ENCODE measurements around the gene SLC9B2. TPM values are rescaled to one million over a fixed set of nuclear protein-coding genes. Genes with fewer than 3 reads are reported as not detected.

SLC9B2 gene
- polyA plus RNA-seq (2013, experiment 1 of 2; ENCODE audit: insufficient read length), result 14.2 TPM
- polyA plus RNA-seq (2013, experiment 2 of 2; ENCODE audit: insufficient read length), result 13.3 TPM

GRCh38 chr4:103076747-103077347, at the start of gene SLC9B2:
SLC9B2 (minus strand) TSS chr4:103076761; CDS start chr4:103067550, 9,211 bp downstream.
- no peak for DNase-seq

GRCh38 chr4:103126126-103126525, 49.6 kb upstream of the SLC9B2 start:
- no peak for DNase-seq

- no peak for DNase-seq
Measured at GRCh38 chr4:103123114-103123513, 46.6 kb upstream of the SLC9B2 start.

GRCh38 chr4:103118166-103118565, 41.6 kb upstream of the SLC9B2 start:
- DNase-seq, result peak; percentile 61

GRCh38 chr4:103111598-103111997, 35.0 kb upstream of the SLC9B2 start:
- no peak for DNase-seq

GRCh38 chr4:103108542-103108941, 32.0 kb upstream of the SLC9B2 start:
- DNase-seq, result no peak

- no peak for DNase-seq
Measured at GRCh38 chr4:103105558-103106356, 29.2 kb upstream of the SLC9B2 start.

- DNase-seq, result no peak
Measured at GRCh38 chr4:103104886-103105285, 28.3 kb upstream of the SLC9B2 start.

GRCh38 chr4:103100691-103101090, 24.1 kb upstream of the SLC9B2 start:
- DNase-seq, result no peak

- peak; percentile 94 for DNase-seq
Measured at GRCh38 chr4:103099691-103100392, 23.3 kb upstream of the SLC9B2 start, which contains the start of gene BDH2. BDH2 (minus strand) TSS chr4:103099834; CDS start chr4:103096254, 3,580 bp downstream.

- DNase-seq, result no peak
Measured at GRCh38 chr4:103098756-103099440, 22.3 kb upstream of the SLC9B2 start.

- DNase-seq, result no peak
Measured at GRCh38 chr4:103098341-103098740, 21.8 kb upstream of the SLC9B2 start.

GRCh38 chr4:103097112-103097511, 20.6 kb upstream of the SLC9B2 start:
- DNase-seq, result no peak

GRCh38 chr4:103095080-103095479, 18.5 kb upstream of the SLC9B2 start:
- no peak for DNase-seq

GRCh38 chr4:103092245-103092644, 15.7 kb upstream of the SLC9B2 start:
- DNase-seq, result no peak

GRCh38 chr4:103091601-103092223, 15.2 kb upstream of the SLC9B2 start:
- DNase-seq, result peak; percentile 64

- no peak for DNase-seq
Measured at GRCh38 chr4:103089481-103089880, 12.9 kb upstream of the SLC9B2 start.

- no peak for DNase-seq
Measured at GRCh38 chr4:103086551-103086950, 10.0 kb upstream of the SLC9B2 start.

- DNase-seq, result no peak
Measured at GRCh38 chr4:103085555-103086196, 9.1 kb upstream of the SLC9B2 start.

- DNase-seq, result no peak
Measured at GRCh38 chr4:103079621-103080020, 3.1 kb upstream of the SLC9B2 start.

GRCh38 chr4:103075894-103076746, 441 bp downstream of the SLC9B2 start:
- DNase-seq, result peak; percentile 72
